ENCODE measurements around the gene VCPKMT.

The VCPKMT gene

DNA sequence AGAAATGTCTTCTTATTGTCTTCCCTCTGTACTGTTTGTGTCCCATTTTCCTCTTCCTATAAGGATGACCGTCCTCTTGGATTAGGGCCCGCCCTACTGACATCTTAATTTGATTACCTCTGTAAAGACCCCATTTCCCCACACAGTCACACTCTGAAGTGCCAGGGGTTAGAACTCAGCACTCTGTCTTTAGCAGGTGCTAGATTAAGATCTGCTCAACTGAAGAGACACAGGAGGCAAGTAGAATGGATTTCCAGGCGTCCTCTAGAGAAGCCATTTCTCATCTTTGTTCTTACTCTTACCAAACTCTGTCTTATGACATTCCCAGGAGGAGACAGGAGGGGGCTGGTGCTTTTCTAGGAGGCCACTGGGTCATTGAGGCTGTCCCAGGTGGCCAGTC is 50.8 kb downstream of the VCPKMT start:
- no peak for DNase-seq (ENCODE audit: low spot score)

DNA sequence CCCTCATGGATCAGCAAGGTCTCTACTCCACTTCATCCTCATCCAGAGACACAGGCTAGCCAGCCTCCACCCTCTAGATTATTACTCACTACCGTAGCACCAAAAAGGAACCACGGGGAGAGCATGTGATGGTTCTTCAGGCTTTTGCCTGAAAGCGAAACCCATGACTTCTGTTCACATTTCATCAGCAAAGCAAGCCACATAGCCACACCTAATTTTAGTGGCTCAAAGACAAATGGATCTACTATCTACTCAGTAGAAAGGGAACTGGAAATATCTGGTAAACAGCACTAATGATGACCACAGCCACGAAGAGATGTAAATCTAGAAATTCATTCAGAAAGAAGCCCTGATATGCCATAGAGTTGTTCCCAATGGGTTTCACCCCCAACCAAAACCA is 51.4 kb downstream of the VCPKMT start:
- peak; percentile 35 for DNase-seq (ENCODE audit: low spot score)

DNA sequence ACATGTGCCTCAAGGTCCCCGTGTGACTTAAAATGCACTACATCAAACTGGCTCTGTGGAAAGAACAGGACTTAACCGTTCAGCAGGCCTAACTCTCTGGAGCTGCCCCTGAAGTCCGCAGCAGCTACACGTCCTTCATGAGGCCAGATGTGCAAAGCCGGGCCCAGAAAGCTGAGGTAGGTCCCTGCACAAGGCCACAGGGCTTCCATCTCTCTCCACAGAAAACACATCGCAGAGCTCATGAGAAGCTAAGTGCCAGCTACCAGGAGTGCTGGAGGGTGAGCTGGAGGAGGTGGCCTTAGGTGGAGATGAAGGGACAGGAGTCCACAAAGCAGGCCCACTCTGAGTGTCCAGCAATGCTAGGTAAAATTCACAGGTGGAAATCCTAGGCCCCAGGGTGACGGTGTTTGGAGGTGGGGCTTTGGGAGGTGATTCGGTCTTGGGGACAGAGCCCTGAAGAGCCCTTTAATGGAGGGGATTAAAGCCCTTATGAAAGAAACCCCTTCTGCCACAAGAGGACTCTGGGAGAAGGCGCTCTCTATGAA is 52.4 kb downstream of the VCPKMT start:
- no peak for DNase-seq (ENCODE audit: low spot score)

- peak; percentile 46 for DNase-seq (ENCODE audit: low spot score)
These were observed 53.8 kb downstream of the VCPKMT start for GRCh38 chr14:50062438-50063085.

DNA sequence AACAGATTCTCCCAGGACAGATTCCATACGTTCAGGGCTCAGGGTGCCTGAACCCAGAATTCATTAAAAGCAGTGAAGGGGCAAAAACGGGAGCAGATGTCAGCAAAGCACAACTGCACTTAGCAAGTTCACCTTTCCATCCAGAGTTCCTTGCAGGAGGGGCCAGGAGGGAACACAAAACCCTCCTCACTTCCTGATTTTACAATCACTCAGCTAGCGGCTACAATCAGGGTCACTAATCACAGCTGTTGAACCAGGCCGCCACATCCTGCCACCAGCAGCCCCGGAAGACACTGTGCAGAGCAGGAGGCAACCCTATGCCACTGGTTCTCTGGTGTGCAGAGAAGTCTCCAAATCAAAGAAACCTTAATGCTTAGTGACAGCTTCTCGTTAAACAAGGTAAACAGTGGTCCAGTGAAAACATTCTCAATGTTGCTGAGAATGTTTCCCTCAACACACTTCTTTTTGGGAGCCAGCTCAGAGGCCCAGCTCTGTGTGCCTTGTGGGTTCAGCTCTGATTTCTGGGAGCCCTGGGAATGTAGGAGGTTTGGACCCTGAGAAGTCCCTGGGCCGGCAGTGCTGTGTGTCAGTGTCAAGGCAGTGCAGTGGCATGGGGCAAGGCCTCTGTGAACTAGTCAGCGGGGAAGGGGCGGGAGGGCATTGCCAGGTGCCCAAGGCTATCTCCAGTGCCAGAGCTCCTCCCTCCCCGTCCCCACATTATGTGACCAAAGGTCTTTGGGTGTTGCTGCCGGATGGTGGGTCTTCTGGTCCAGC is 54.5 kb downstream of the VCPKMT start:
- DNase-seq (ENCODE audit: low spot score), result no peak

GRCh38 chr14:50060871-50061663 is 55.3 kb downstream of the VCPKMT start:
- peak; percentile 89 for DNase-seq (ENCODE audit: low spot score)

GRCh38 chr14:50059763-50060616 is 56.4 kb downstream of the VCPKMT start:
- DNase-seq (ENCODE audit: low spot score), result no peak

All from AG08396 (cell line).